Measurements from ENCODE around the gene XYLT1. TPM values are rescaled to one million over a fixed set of nuclear protein-coding genes. Genes with fewer than 3 reads are reported as not detected.

XYLT1 gene
- total RNA-seq, 1 experiment from 2014 or later = not detected

DNA sequence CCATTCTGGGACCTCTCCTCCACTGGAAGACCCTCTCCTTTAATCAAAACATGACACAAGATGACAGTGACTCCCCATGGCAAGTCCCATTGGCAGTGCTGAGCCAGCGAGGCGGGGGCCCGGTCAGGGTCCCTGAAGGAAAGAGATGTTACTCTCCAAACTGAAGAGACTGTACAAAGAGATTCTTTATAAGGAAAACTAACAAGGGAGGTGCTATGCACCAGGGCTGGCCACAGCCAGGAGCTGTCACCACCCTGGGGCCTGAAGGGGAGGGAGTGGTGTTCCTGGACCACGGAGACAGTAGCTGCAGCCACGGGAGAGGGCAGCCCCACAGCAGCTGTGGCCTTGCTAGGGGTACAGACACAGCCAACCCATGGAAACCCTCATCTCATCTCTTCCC is 123.1 kb downstream of the XYLT1 start:
- TF ChIP-seq CTCF (conservative IDR thresholded peaks at IDR 0.05; ENCODE audit: low read depth, low read length) (no peak), EZH2 (IDR thresholded peaks at IDR 0.05; ENCODE audit: low read length, unreplicated experiment) (no peak), EZH2phosphoT487 (IDR thresholded peaks at IDR 0.05; ENCODE audit: borderline replicate concordance, low read length) (no peak)
- DNase-seq (no peak), ATAC-seq (no peak)
- Histone ChIP-seq H3K4me2 (ENCODE audit: low read length) (no peak overlapping the region), H3K4me3 (ENCODE audit: low read length) (no peak overlapping the region), H3K9me2 (replicated peaks; ENCODE audit: low read length) (no peaks in the 10 kb centered on the region), H3K27me3 (ENCODE audit: low read length) (no peaks in the 10 kb centered on the region), H3K9me3 (ENCODE audit: low read length) (no peaks in the 10 kb centered on the region), H3K27ac (ENCODE audit: low read length) (no peak overlapping the region), H3K4me1 (ENCODE audit: insufficient read depth, low read length) (no peaks in the 10 kb centered on the region), H3F3A (ENCODE audit: low read length, unreplicated experiment) (no peaks in the 10 kb centered on the region), H3K9ac (ENCODE audit: low read length) (no peak overlapping the region), H4K20me1 (ENCODE audit: low read length) (no peaks in the 10 kb centered on the region), H3K36me3 (ENCODE audit: low read depth, low read length) (no peaks in the 10 kb centered on the region), H3K79me2 (ENCODE audit: low read length) (no peaks in the 10 kb centered on the region), H2AFZ (ENCODE audit: low read length) (no peak overlapping the region)
- ChIA-PET CTCF (no interaction called here), POLR2A (ENCODE audit: unreplicated experiment) (no interaction called here)
- BruUV-seq (replicated peaks) = no TSS peak
- intact Hi-C loops (cut with micrococcal nuclease) = no loop called here

DNA sequence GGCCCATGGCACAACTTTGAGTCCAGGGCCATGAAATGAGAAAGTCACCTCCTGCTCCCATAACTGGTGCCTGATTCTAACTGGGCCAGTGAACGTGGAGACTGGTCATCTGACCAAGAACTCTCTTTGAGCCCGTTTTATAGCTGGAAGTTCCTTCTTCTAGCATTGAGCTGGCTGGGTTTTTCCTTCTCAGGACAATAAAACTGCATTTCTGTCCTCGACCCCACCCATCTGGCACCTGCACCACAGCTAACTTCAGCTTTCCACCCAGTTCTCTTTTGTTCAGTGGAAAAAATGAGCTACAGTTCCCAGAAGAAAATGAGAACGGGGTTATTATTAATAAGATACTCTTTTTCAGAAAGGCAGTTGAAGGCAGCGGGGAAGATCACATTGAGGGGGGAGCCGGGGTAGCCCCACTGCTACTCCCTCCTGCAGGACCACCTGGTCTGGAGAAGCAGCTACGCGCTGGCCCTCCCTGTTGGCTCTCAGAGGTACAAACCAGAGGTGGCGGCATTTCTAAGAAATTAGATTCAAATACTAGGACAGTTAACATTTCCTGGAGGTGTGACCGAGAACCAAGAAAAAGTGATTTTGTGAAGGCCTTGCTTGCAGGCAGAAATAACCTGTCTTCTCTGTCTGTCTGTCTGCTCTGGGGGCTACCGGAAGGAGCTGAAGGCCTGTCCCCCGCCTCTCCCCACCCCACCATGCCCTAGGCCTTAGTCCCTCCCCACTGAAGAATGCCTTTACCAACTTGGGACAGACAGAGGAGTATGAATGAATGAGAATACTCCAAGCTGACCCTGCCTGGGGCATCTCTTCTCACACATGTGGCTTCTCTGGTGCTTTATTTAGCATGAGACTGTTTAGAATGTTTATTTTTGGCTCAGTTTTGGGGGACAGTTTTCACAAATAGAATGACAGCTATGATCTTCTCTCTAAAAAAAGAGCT is 123.9 kb downstream of the XYLT1 start:
- no TSS peak for BruUV-seq (replicated peaks)
- intact Hi-C loops (cut with micrococcal nuclease) = no loop called here
- H2AFZ ChIP-seq (ENCODE audit: low read length) = no peak overlapping the region
- CTCF ChIA-PET = no interaction called here
- no peaks in the 10 kb centered on the region for H3K9me2 ChIP-seq (replicated peaks; ENCODE audit: low read length)
- no peak overlapping the region for H3K4me3 ChIP-seq (ENCODE audit: low read length)
- H3K9me3 ChIP-seq (ENCODE audit: low read length) = no peaks in the 10 kb centered on the region
- H3K4me1 ChIP-seq (ENCODE audit: insufficient read depth, low read length) = no peaks in the 10 kb centered on the region
- no peaks in the 10 kb centered on the region for H3F3A ChIP-seq (ENCODE audit: low read length, unreplicated experiment)
- H3K36me3 ChIP-seq (ENCODE audit: low read depth, low read length) = no peaks in the 10 kb centered on the region
- no peak overlapping the region for H3K4me2 ChIP-seq (ENCODE audit: low read length)
- no peaks in the 10 kb centered on the region for H3K79me2 ChIP-seq (ENCODE audit: low read length)
- TF ChIP-seq CTCF (conservative IDR thresholded peaks at IDR 0.05; ENCODE audit: low read depth, low read length) (no peak), EZH2phosphoT487 (IDR thresholded peaks at IDR 0.05; ENCODE audit: borderline replicate concordance, low read length) (no peak), EZH2 (IDR thresholded peaks at IDR 0.05; ENCODE audit: low read length, unreplicated experiment) (no peak)
- no peak for ATAC-seq
- no peak overlapping the region for H3K27ac ChIP-seq (ENCODE audit: low read length)
- H4K20me1 ChIP-seq (ENCODE audit: low read length) = no peaks in the 10 kb centered on the region
- POLR2A ChIA-PET (ENCODE audit: unreplicated experiment) = no interaction called here
- no peak overlapping the region for H3K9ac ChIP-seq (ENCODE audit: low read length)
- DNase-seq = no peak
- no peaks in the 10 kb centered on the region for H3K27me3 ChIP-seq (ENCODE audit: low read length)

GRCh38 chr16:17345043-17345442 is 125.7 kb downstream of the XYLT1 start:
- Histone ChIP-seq H3K9ac (ENCODE audit: low read length) (no peak overlapping the region), H3F3A (ENCODE audit: low read length, unreplicated experiment) (no peaks in the 10 kb centered on the region), H3K27me3 (ENCODE audit: low read length) (no peaks in the 10 kb centered on the region), H3K4me2 (ENCODE audit: low read length) (no peak overlapping the region), H4K20me1 (ENCODE audit: low read length) (no peaks in the 10 kb centered on the region), H3K79me2 (ENCODE audit: low read length) (no peaks in the 10 kb centered on the region), H2AFZ (ENCODE audit: low read length) (no peak overlapping the region), H3K9me2 (replicated peaks; ENCODE audit: low read length) (no peaks in the 10 kb centered on the region), H3K36me3 (ENCODE audit: low read depth, low read length) (no peaks in the 10 kb centered on the region), H3K4me3 (ENCODE audit: low read length) (no peak overlapping the region), H3K9me3 (ENCODE audit: low read length) (no peaks in the 10 kb centered on the region), H3K27ac (ENCODE audit: low read length) (no peak overlapping the region), H3K4me1 (ENCODE audit: insufficient read depth, low read length) (no peaks in the 10 kb centered on the region)
- intact Hi-C loops (cut with micrococcal nuclease) = no loop called here
- TF ChIP-seq CTCF (conservative IDR thresholded peaks at IDR 0.05; ENCODE audit: low read depth, low read length) (no peak), EZH2 (IDR thresholded peaks at IDR 0.05; ENCODE audit: low read length, unreplicated experiment) (no peak), EZH2phosphoT487 (IDR thresholded peaks at IDR 0.05; ENCODE audit: borderline replicate concordance, low read length) (no peak)
- CTCF ChIA-PET = no interaction called here
- no TSS peak for BruUV-seq (replicated peaks)
- no peak for ATAC-seq
- no peak for DNase-seq
- POLR2A ChIA-PET (ENCODE audit: unreplicated experiment) = no interaction called here
